Measurements from ENCODE around the gene SSH2. TPM values are rescaled to one million over a fixed set of nuclear protein-coding genes. Genes with fewer than 3 reads are reported as not detected.

Gene SSH2
- total and polyA plus RNA-seq, 9 of the 15 experiments (the other 6 are each of a cell fraction or from before 2014, with no cell fraction given): 3.9 to 16.1 (median 10.2) TPM

DNA sequence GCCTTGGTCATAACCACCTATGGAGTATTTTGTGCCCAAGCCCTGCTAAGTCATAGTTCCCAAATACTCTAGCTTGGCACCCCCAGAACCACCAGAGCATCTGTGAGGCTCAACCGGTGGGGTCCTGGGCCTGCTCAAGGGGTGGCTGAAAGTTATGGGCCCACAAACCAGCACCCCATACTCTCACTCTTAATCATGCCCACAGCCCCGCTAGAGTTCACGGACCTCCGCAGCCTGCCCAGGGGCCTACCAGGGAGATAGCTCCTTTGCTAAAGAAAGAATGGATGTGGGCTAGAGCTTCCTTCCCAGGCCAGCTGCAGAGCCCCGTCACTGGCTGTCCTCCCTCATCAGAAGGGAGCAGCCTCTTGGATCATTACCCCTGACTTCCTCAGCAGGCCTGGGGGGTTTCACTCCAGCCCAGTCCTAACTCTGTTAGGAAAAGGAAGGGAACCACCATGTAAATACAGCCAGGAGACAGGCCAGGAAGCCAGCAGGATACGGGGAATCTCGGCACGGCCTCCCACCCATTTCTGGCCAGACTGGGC lies 341.9 kb downstream of the SSH2 start (continued):
- TF ChIP-seq, protein P1, sequence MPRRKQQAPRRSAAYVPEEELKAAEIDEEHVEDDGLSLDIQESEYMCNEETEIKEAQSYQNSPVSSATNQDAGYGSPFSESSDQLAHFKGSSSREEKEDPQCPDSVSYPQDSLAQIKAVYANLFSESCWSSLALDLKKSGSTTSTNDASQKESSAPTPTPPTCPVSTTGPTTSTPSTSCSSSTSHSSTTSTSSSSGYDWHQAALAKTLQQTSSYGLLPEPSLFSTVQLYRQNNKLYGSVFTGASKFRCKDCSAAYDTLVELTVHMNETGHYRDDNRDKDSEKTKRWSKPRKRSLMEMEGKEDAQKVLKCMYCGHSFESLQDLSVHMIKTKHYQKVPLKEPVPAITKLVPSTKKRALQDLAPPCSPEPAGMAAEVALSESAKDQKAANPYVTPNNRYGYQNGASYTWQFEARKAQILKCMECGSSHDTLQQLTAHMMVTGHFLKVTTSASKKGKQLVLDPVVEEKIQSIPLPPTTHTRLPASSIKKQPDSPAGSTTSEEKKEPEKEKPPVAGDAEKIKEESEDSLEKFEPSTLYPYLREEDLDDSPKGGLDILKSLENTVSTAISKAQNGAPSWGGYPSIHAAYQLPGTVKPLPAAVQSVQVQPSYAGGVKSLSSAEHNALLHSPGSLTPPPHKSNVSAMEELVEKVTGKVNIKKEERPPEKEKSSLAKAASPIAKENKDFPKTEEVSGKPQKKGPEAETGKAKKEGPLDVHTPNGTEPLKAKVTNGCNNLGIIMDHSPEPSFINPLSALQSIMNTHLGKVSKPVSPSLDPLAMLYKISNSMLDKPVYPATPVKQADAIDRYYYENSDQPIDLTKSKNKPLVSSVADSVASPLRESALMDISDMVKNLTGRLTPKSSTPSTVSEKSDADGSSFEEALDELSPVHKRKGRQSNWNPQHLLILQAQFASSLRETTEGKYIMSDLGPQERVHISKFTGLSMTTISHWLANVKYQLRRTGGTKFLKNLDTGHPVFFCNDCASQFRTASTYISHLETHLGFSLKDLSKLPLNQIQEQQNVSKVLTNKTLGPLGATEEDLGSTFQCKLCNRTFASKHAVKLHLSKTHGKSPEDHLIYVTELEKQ (CRISPR knock-in tag; IDR thresholded peaks at IDR 0.05): no peak

DNA sequence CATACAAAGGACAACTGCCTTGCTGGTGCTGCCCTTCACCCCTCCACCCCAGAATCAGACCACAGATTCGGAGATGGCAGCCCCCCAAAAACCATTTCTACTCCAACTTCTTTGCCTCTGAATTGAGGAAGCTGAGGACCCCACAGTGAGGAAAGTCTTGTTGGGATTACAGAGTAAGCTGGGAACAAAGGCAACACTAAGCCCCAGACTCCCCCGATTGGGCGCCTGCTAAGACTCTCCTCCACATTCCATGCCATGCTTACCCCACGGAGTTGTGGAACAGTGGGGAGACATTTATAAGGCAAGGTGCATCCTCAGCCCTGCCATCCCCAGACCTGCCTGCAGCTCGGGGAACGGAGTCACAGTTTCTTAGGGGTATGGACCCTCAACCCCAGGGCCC lies 342.4 kb downstream of the SSH2 start:
- peaks cover 3% of the 10 kb centered on the region; the same call in 1 of the 3 replicates for H3K36me3 ChIP-seq (ENCODE audit: control insufficient read depth, insufficient read depth, low read length)
- in situ Hi-C loops (cut with MboI) (no loop called here), intact Hi-C loops (cut with micrococcal nuclease) (no loop called here)
- H3K27me3 ChIP-seq (ENCODE audit: control insufficient read depth in 2 of 2, insufficient read depth in 2 of 2, low read length in 2 of 2): no peaks in the 10 kb centered on the region
- POLR2A ChIA-PET: interaction anchor here (0.8 to 3.8 kb wide), 3 partner anchors 11 to 28 kb away, joined by 3 to 25 read pairs (median 5); no protein-coding TSS in a partner anchor
- FAIRE-seq (no peak), DNase-seq (ENCODE audit: extremely low read depth in 1 of 4, low spot score in 3 of 4) (no peak), ATAC-seq (no peak)
- no peak overlapping the region; a peak in 1 of 4 replicates for H3K9ac ChIP-seq (ENCODE audit: insufficient read depth in 1 of 2, low read depth in 2 of 2, low read length in 2 of 2)
- CTCF ChIA-PET (ENCODE audit: low intra/inter-chr PET ratio): no interaction called here
- no peak overlapping the region for H3K27ac ChIP-seq (ENCODE audit: extremely low read depth, low read depth, low read length)
- H3K79me2 ChIP-seq (ENCODE audit: control insufficient read depth, insufficient read depth, low read length): peaks cover 24% of the 10 kb centered on the region
- no peak overlapping the region for H3K4me3 ChIP-seq
- no peaks in the 10 kb centered on the region; the same call in 1 of the 2 replicates for H4K20me1 ChIP-seq (replicated peaks; ENCODE audit: control insufficient read depth, insufficient read depth, low read length)
- no peak overlapping the region for H2AFZ ChIP-seq (ENCODE audit: low read depth, low read length)
- H3K9me1 ChIP-seq (ENCODE audit: control insufficient read depth, insufficient read depth, low read length): peaks cover 2% of the 10 kb centered on the region
- H3K4me1 ChIP-seq (replicated peaks in 1 of 2; ENCODE audit: control insufficient read depth in 2 of 2, insufficient read depth in 2 of 2, low read length in 2 of 2): peaks cover 38 to 70% of the 10 kb centered on the region in 2 experiments
- H3K9me3 ChIP-seq (replicated peaks; ENCODE audit: control insufficient read depth, insufficient read depth, low read depth, low read length): no peaks in the 10 kb centered on the region
- no TSS peak for BruUV-seq (replicated peaks)
- WGBS (ENCODE audit: insufficient coverage, low coverage, missing lambda C conversion rate): 85% methylated on average over 6 of the region's 6 CpGs
- no peak overlapping the region for H3K4me2 ChIP-seq (ENCODE audit: insufficient read depth, low read length)
- TF ChIP-seq CHAMP1 (IDR thresholded peaks at IDR 0.05) (no peak), SRSF1 (IDR thresholded peaks at IDR 0.05; ENCODE audit: low read depth, low read length) (no peak), FOSL1 (tag; conservative IDR thresholded peaks at IDR 0.05) (no peak), PTBP1 (IDR thresholded peaks at IDR 0.05; ENCODE audit: low read depth, low read length) (no peak), GABPA (tag; conservative IDR thresholded peaks at IDR 0.05; ENCODE audit: low read depth) (no peak), PREB (CRISPR knock-in tag; IDR thresholded peaks at IDR 0.05) (no peak), UBTF (IDR thresholded peaks at IDR 0.05; ENCODE audit: borderline replicate concordance in 1 of 2, low read depth in 2 of 2, low read length in 2 of 2) (no peak), ELF1 (tag; IDR thresholded peaks at IDR 0.05) (no peak), CBFA2T2 (conservative IDR thresholded peaks at IDR 0.05) (no peak), C11orf30 (IDR thresholded peaks at IDR 0.05; ENCODE audit: low read depth) (no peak)
